NCI-H524 treated with DMSO at 0.1 percent for 48 hours (cell line): ENCODE results near the gene OR4B1.

ENCODE experiments used
- DNase-seq: peaks from one replicate; lab custom pipeline; 2025; lab: John Stamatoyannopoulos, UW

OR4B1 gene

DNA sequence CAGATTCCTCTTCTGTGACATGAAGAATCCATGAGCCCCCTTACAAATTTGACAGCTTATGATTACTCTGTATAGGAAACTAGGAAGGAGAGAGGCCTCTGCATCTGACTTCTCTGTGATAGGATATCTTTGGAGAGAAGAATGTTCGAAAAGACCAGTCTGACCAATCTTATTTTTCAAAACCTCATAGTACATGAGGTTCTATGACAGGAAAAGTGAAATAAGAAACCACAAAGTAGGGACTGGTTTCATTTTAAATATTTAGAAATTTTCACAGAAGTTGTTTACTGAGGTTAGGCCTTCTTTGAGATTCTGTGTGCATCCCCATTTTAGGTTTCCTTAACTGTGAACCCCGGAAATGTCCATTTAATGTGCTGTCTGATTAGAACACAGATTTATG is 45.0 kb downstream of the OR4B1 start:
- no peak for DNase-seq

- DNase-seq = no peak
Observed at GRCh38 chr11:48263423-48263911, 46.9 kb downstream of the OR4B1 start, which contains the start of gene OR4X1. OR4X1 (plus strand) TSS chr11:48263861; CDS start chr11:48263861, 0 bp downstream.
